Epithelial cell of esophagus (primary cell): ENCODE measurements around the gene ADAMTS2.

Experiments
- DNase-seq: peaks from one replicate; pipeline ENCODE4 v3.0.0; 2010; ENCODE audit warnings: low read depth
- H3K4me3 ChIP-seq: 2 replicates; pipeline ENCODE4 v1.5.1; 2011; ENCODE audit warnings: mild to moderate bottlenecking, low read length, control low read depth
- CTCF ChIP-seq: IDR thresholded peaks from 2 replicates; pipeline ENCODE4 v1.5.1; 2011; ENCODE audit warnings: low read depth, mild to moderate bottlenecking, low read length, control low read depth, inconsistent platforms; ENCODE audit not compliant: insufficient read depth; ENCODE audit errors: missing control alignments

The ADAMTS2 gene

GRCh38 chr5:179243333-179243732, 101.9 kb downstream of the ADAMTS2 start:
- TF ChIP-seq CTCF, result no peak
- no peak for DNase-seq
- no peak overlapping the region for H3K4me3 ChIP-seq

- no peak for TF ChIP-seq CTCF
- no peak for DNase-seq
- no peak overlapping the region for H3K4me3 ChIP-seq
These were observed 102.6 kb downstream of the ADAMTS2 start for GRCh38 chr5:179242676-179243075.

GRCh38 chr5:179241764-179242370, 103.4 kb downstream of the ADAMTS2 start:
- no peak for DNase-seq

GRCh38 chr5:179241175-179241574, 104.1 kb downstream of the ADAMTS2 start:
- no peak for TF ChIP-seq CTCF
- DNase-seq, result no peak
- no peak overlapping the region for H3K4me3 ChIP-seq

More at GRCh38 chr5:179241764-179242370, 103.4 kb downstream of the ADAMTS2 start:
- no peak overlapping the region for H3K4me3 ChIP-seq
- TF ChIP-seq CTCF, result no peak

- no peak for TF ChIP-seq CTCF
- DNase-seq, result no peak
- no peak overlapping the region for H3K4me3 ChIP-seq
These were observed 104.7 kb downstream of the ADAMTS2 start for GRCh38 chr5:179240561-179240960.

- no peak for DNase-seq
- H3K4me3 ChIP-seq, result no peak overlapping the region
- no peak for TF ChIP-seq CTCF
These were observed 105.8 kb downstream of the ADAMTS2 start for GRCh38 chr5:179239256-179240135.
